Epithelial cell of proximal tubule (primary cell): Measurements from ENCODE around the gene DNMT3L. TPM values are rescaled to one million over a fixed set of nuclear protein-coding genes. Genes with fewer than 3 reads are reported as not detected.

Experiments used
- total RNA-seq: library from RNA; depleted of rRNA; stranded (reverse); fragments of >200 nt; gene quantifications from 2 replicates; pipeline ENCODE4 v1.2.3, GENCODE V29; 2015

Gene DNMT3L
- total RNA-seq, 1 donor from 2014 or later, result not detected

Other genes with a start within 250 kb of the DNMT3L start
- 20.0 and 21.8 TPM in 2 replicates for gene TRAPPC10, start 249.6 kb downstream of the DNMT3L start, total RNA-seq
- 5.0 and 6.6 TPM in 2 replicates for gene PWP2, start 154.5 kb downstream of the DNMT3L start, total RNA-seq
- 5.0 and 5.9 TPM in 2 replicates for gene GATD3, start 128.2 kb downstream of the DNMT3L start, total RNA-seq
- 0.29 and 2.7 TPM in 2 replicates for gene ICOSLG, start 21.0 kb downstream of the DNMT3L start, total RNA-seq
- gene AIRE, start 24.0 kb upstream of the DNMT3L start, total RNA-seq, result not detected in 2 replicates
- 65.8 and 125 TPM in 2 replicates for gene PFKL, start 38.2 kb upstream of the DNMT3L start, total RNA-seq
- 11.2 and 11.4 TPM in 2 replicates for gene CFAP410, start 77.5 kb upstream of the DNMT3L start, total RNA-seq
- gene TRPM2, start 91.7 kb upstream of the DNMT3L start, total RNA-seq, result 0.52 and 1.7 TPM in 2 replicates
- 1.0 and 3.0 TPM in 2 replicates for gene LRRC3, start 193.6 kb upstream of the DNMT3L start, total RNA-seq